Myocyte (in vitro differentiated cells): ENCODE measurements around the gene DAAM2. TPM values are rescaled to one million over a fixed set of nuclear protein-coding genes. Genes with fewer than 3 reads are reported as not detected.
A peak's percentile ranks its signal among the peaks of the same experiment; 100 is the strongest.

ENCODE experiments used
- DNase-seq: peaks from one replicate; pipeline ENCODE4 v3.0.0-alpha.2; 2012; ENCODE audit warnings: low read depth
- total RNA-seq: library from RNA; depleted of rRNA; stranded (reverse); fragments of >200 nt; gene quantifications from 2 replicates; pipeline ENCODE4 v1.2.3, GENCODE V29; 2014

DAAM2 gene
- total RNA-seq, 1 donor from 2014 or later: 20.1 TPM

DNA sequence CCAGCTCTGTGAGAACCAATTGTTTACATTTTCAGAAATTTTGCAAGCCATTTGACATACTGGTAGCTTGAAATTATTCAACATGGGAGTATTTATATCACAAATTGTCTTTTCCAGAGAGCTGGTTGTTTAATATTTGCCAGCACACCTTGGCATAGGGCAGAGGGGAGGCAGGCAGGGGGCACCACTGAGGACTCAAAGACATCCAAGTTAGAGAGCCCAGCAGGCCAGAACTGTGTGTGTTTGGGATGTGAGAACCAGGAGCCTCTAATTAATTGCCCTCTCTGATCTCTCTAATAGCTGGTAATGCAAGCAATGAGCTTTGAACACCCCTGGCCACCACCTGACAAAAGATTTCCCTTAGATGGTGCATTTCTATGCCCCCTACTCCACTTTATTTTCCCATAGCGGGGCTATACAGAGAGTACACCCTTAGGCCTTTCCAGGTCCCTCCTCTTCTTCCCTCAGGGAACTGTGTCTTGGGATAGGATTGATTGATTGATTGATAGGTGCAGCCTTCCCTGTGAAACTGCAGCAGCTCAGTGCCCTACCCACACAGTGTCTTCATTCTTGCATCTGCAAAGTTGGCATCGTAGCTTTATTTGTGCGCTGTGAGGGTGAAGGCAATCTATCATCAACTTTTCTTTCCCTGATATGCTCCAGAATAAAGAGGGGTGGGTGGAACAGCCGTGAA, 112.9 kb downstream of the DAAM2 start:
- no peak for DNase-seq

GRCh38 chr6:39905640-39905975, 113.4 kb downstream of the DAAM2 start:
- no peak for DNase-seq

GRCh38 chr6:39906318-39906761, 114.2 kb downstream of the DAAM2 start:
- no peak for DNase-seq

- no peak for DNase-seq
Measured at GRCh38 chr6:39907871-39908575, 115.8 kb downstream of the DAAM2 start.

DNA sequence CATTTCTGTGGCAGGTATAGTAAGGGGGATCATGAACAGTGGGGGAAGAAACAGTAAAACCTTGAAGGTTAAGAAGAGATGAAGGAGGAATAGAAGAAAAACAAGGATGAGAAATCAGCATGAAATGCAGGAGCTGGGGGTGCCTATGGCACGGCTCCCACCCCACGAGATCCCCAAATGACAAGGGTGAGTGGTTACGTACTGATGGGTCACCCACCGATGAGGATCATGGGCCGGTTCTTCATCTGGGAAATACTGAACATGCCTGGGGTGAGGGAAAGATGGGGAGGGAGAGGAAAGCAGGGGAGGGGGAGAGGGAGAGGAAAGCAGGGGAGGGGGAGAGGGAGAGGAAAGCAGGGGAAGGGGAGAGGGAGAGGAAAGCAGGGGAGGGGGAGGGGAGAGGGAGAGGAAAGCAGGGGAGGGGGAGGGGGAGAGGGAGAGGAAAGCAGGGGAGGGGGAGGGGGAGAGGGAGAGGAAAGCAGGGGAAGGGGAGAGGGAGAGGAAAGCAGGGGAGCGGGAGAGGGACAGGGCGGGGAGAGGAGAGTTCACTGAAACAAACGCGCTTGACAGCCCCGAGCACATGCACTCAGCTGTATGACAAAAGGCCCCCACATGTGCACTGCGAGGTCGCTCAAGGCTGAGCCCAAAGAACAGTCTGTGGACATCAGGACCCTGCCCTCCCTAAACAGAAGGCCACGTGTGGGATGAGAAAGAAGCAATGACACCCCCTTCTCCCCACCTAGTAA, 116.8 kb downstream of the DAAM2 start:
- no peak for DNase-seq

DNA sequence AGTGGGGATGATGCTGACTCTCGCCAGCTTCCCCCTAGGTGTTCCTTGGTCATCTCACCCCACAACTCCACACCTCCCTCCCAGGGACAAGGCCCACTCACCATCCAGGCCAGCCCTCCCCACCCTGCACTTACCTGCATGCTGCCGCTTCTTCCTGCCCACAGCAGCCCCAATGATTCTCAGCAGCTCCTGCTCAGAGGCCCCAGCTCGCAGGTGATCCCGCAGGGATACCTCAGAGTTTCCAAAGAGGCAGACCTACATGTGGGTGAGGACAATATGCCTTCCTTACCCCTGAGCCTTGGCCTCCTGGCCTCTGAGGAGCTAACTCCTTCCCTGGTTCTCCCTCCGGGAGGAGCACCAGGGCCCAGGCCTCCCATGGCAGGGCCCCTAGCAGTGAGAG, 117.5 kb downstream of the DAAM2 start:
- DNase-seq: no peak

GRCh38 chr6:39910164-39910563, 118.0 kb downstream of the DAAM2 start:
- no peak for DNase-seq

DNA sequence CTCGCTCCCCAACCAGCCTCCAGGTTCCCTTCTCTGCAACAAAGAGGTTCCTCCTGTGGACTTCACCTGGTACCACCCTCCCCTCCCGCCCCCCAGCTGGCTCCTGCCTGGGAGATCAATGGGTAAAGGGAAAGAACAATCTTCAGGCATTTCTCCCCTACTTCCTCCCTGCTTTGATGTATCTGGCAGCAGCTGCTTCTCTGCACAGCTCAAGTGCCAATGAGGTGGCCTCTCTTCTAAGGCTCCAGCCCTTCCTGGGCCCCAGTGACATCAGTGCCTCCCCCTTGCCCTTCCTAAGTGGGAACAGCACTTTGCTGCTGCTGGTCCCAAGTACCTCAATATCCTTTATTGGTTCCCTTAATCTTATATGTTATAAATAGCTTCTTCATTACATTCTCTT, 118.6 kb downstream of the DAAM2 start:
- no peak for DNase-seq

GRCh38 chr6:39911513-39912125, 119.4 kb downstream of the DAAM2 start:
- DNase-seq: no peak

GRCh38 chr6:39912446-39912845, 120.3 kb downstream of the DAAM2 start:
- no peak for DNase-seq

GRCh38 chr6:39913391-39913916, 121.3 kb downstream of the DAAM2 start:
- no peak for DNase-seq

DNA sequence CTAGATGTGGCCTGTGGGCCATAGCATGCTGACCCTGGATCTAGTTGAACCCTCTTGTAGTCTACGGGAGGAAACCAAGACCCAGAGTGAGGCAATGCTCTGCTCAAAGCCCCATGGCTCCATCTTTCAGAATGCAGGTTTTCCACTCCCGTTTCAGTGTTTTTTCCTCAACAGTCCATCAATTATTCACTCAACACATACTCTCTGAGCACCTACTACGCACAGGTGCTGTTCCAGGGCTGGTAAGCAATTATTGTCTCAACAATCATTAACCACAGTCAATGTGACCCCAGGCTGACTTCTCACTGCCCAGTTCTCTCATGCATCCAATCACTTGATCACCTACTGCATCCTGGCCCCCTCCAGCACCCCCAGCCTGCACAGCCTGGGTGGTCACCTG, 122.1 kb downstream of the DAAM2 start:
- DNase-seq: no peak

DNA sequence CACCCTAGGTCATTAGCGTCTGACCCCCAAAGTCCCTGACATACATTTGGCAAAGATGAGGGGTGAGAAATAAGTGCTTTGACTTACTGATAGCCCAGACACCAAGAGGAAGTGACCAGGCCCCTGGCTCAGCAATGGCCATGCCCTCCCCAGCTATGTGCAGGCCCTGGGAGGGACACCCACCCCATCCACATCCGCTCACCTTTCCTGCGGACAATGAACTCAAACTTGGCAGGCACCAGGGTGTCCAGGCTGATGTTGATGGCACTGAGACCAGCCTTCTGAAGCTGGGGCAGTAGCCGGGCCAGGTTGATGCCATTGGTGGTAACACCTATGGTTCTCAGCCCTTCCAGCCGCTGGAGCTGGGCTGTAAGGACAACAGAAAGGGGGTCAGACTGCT, 123.7 kb downstream of the DAAM2 start:
- DNase-seq: no peak

DNA sequence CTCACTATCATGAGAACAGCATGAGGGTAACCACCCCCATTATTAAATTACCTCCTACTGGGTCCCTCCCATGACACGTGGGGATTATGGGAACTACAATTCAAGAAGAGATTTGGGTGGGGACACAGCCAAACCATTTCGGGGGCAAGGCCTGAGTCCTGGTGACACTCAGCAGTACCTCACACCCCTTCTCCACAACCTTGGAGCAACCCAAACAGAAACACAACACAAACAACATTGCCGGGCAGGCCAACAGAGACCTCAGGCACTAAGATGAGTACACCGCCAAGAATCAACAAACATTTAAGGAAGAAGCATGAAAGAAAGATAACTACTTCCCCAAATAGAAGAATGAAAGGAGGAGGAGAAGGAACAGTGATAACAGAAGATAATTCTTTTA, 125.2 kb downstream of the DAAM2 start:
- DNase-seq: no peak

DNA sequence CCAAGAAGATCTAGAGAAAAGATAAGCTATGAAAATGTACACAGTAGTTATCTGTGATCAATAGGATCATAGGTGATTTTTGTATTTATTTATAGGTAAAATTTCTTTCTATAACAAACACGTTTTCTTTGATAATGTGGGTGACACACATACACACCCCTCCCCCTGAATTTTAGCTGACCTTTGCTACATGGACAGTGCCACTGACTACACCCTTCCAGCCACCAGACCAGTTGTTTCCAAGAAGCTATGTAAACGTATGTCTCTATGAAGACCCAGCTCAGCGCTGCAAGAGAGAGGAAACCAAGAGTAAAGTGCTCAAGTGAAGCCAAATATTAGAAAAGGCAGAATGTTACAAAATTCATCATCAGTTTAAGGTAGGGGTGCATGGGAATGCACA, 125.8 kb downstream of the DAAM2 start:
- no peak for DNase-seq

DNA sequence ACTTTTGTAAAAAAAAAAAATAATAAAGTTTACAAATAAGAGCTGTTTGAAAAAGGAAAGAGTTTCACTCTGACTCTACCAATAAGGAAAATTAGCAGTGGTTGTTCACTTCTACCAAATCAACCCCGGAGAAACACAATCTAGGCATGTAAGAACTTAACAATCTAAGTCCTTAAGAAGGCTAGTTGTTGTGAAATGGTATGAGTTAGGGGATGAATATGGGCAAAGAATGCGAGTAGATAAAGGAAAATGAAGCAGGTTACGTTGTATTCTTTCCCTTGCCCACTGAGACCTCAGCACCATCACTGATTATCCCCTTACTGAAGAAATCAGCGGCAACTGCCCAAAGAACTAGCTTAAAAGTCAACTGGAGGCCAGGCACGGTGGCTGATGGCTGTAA, 126.7 kb downstream of the DAAM2 start:
- no peak for DNase-seq

DNA sequence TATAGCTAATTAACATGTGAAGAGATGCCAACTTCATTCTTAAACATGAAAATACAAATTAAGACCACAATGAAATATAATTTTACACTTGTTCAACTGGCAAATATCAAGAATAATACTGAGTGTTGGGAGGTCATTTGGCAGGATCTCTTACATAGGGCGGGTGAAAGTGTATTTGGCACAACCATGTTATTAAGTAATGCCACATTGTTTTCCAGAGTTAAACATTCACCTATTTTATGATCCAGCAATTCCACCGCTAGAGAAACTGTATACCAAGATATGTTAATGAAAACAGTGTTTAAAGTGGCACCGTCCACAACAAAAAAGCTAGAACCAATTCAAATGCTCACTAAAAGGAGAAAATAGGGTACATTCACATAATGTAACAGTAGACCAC, 128.0 kb downstream of the DAAM2 start:
- no peak for DNase-seq

DNA sequence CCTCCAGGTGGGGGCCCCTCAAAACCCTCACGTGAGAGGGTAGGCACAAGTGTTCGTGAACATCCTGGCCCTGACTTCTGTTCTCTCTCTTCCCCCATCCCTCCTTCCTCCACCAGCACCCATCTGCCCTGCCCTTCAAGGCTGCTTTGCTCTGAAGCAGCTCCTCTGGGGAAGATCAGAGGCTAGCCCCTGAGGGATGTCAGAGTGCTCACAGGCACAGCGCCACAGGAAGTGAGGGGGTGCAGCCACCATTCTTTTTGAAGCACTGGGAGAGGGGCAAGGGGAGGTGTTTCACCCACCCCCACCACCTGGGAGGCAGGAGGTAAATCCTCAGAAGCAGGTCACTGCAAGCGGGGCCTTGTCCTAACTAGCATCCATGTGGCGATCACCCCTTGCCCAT, 130.6 kb downstream of the DAAM2 start:
- no peak for DNase-seq

DNA sequence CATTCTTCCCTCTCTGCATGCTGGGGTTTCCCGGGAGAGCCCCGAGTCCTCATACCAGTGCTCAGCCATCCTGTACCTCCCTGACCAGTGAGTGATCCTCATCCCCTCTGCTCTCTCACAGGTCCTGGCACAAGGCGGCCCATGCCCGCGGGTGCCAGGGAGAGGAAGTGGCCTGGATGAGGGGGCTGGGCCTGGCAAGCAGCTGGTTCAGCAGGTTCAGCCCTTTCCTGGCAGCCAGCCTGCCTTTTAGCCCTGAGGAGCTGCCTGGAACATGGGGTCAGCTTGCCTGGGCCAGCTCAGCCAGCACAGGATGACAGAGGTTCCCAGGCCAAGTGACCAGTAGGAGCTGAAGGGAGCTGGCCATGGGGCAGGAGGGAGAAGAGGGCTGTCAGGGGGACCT, 131.2 kb downstream of the DAAM2 start:
- peak; percentile 61 for DNase-seq

DNA sequence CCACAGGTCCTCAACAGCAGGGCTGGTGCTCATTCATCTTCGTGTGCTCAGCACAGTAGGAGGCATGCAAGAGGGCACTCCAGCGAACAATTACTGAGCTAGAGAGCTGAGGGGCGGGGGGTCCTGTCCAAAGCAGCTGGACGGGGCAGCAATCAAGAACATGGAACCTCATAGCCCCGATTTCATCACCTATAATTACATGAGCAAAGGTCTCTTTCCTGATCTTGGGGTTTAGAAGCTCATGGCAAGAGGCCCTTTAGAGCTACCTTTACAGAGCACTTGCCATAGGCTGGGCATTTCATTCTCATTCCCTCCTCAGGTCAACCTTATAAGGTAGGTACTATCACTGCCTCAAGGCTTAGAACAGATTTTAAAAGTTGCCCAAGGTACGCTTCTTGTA, 131.7 kb downstream of the DAAM2 start:
- DNase-seq: no peak

DNA sequence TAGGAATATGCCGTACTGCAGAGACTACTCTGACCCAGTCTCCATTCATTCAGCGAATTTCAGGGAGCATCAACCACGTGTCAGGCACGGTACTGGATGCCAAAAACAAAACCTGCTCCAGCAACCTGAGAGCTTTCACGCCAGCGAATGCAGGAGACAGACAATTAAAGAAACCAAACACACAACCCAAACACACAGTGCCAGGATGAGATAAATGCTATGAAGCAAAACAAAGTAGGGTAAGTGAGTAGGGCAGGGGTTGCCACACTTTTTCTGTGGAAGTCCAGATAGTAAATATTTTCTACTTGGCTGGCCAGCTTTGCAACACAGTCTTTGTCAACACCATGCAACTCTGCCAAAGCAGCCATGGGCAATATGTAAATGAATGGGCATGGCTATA, 132.1 kb downstream of the DAAM2 start:
- no peak for DNase-seq
